Bone marrow (tissue), 2 donors: Measurements from ENCODE around the gene SEMA4A.
"Not testable (repeated sequence)": the region's sequence is repeated elsewhere in the genome, so short reads cannot be mapped to it uniquely, and the experiment has no call there.

ENCODE experiments used
- DNase-seq, 2 donors: peaks; one replicate each; lab custom pipeline; 2025; lab: John Stamatoyannopoulos, UW

The SEMA4A gene

GRCh38 chr1:156153362-156153761 lies at the start of gene SEMA4A:
Gene SEMA4A, plus strand, starts transcription at chr1:156153585. Its CDS starts 994 bp downstream, at chr1:156154579.
- no peak for DNase-seq

GRCh38 chr1:156104065-156104810 lies 49.1 kb upstream of the SEMA4A start:
- DNase-seq: peak; percentile 28 to 39

DNA sequence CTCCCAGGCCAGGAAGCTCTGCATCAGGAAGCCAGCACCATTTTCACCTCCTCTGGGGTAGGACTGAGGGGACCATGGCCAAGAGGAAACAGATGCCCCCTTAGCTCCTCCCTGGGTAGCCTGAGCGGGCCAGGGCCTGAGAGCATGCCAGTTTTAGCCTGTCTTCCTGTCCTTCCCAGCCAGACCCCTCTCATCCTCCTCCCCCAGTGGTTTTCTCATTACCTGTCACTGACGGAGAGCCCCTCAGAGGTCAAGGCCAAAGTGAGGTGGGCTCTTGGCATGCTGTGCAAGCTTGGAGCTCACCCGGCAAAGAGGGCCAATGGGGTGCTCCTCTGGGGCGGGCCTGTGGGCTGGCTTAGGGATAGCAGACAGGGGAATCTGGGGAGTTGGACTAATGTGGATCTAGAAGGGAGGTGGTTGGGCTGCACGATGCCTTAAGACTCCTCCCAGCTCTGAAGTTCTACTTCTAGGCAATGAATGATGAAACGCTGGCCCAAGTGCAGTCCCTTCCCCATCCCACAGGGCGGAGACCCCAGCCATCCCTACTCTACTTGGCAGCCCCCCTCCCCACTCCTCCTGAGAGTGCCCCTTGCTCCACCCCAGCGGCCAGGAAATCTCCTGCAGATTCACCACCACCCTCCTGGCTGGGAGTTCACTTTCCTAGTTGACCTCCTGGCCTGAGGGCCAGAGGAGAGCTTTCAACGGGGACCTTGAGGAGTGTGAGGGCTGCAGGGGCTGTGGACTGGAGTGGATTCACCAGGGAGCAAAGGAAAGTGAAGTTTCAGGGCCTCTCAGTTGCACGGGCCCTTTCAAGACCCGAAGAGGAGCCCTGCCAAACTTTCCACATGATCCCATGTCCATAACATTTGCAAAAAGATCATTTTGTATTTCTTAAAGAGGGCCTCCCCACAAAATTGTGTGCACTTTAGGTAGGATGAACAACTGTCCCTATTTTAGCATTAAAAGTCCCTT lies 48.2 kb upstream of the SEMA4A start:
- DNase-seq: peak in 1 of 2 donors; percentile 34

DNA sequence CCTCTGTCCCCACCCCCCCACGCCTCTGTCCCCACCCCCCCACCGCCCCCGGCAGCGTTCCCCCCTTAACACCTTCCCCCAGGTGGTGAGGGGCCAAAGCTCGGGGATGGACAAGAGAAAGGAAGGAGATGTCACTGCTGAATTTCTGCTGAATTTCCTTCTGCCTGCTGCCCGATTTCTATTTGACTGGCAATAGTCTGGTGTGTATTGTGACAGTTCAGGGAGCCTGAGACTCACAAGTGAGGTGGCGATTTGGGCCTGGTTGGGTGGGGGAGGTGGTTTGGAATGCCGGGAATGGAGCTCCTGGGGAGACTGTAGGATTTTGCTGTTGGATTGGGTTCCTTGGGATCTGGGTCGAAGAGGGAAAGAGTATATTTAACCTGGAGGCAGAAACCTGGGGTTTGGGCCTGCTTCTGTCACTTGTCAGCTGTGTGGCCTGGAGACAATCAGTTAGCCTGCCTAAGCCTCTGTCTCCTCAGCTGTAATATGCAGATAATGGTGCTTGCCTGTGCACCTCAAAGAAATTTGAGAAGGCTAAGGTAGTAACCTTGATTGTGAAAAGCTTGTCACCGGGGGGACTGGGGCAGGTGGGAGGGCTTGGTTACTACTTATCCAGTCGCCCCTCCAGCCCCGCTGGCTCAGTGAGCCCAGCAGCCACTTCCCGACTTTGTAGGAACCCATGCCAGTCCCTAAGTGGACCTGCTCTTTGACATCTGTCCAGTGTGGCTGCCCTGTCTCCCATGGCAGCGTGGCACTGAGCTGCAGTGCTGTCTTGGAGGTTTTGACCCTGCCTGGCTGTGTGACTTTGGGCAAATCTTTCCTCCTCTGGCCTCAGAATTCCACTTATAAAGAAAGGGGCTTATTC lies 46.5 kb upstream of the SEMA4A start:
- DNase-seq: no peak

DNA sequence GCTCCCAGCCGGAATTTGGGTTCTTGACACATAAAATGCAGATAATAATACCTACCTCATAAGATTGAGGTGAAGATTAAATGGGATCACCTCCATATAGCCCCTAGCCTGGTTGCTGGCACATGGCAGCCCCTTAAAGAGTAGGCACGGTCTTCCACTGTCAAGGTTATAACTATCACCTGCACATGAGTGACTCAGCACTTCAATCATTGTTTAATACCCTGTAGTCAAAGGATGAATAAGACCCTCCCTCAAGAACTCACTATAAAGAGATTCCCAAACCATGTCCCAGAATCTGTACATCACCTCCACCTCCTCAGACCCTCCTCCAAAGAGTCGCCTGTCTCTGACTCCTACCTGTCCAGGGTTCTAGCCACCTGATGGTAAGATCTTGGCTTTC lies 45.3 kb upstream of the SEMA4A start:
- no peak for DNase-seq

DNA sequence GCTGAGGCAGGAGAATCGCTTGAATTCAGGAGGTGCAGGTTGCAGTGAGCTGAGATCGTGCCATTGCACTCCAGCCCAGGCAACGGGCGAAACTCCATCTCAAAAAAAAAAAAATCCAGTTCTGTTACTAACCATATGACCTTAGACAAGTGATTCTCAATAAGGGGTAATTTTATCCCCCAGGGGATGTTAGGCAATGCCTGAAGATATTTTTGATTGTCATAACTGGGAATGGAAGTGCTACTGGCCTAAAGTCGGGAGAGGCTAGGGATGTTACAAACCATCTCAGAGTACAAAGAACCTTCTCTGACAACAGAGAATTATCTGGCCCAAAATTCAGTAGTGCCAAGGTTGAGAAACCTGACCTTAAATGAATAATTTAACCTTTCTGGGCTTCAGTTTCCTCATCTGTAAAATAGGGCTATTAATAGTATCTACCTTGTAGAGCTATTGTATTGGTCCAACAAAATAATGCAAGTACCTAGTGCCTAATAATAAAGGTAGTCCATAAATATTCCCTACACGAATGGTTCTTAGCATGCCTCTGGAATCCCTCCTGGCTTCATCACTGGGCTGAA lies 44.6 kb upstream of the SEMA4A start:
- DNase-seq: no peak

DNA sequence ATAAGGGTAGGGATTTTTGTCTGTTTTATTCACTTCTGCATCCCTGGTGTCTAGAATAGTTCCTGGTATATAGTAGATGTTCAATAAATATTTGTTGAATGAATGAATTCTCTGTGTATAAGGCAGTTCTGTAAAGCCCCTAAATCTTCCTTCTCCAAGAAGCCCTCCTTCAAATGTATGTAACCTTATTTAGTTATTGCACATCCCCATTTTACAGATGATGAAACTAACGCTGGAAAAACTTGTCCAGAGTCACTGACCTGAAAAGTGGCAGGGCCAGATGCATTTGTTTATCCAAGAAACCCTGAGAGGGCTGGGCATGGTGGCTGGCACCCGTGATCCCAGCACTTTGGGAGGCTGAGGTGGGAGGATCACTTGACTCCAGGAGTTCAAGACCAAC lies 43.1 kb upstream of the SEMA4A start:
- DNase-seq: no peak

DNA sequence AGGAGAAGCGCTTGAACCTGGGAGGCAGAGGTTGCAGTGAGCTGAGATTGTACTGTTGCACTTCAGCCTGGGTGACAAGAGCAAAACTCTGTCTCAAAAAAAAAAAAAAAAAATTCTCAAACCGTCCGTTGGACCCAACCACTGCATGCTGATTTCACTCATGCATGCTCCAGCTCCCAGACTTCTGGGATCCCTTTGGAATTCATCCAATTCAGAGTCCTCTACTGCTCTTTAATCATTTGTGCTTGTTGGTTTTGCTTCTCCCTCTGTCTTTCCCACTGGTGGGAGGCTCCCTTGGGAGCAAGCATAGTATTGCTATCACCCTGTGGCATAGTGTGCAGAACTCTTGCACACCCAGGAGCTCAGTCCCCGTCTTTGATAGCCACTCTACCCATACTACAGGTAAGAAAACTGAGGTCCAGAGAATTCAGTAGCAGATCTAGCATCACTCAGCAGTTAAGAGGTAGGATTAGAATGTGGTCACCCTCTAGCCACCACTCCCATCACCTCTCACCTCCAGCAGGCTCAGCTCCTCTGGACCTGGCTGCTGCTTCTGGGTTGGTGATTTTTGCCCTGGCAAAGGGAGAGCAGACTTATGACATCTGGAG lies 41.9 kb upstream of the SEMA4A start:
- no peak for DNase-seq

- no peak for DNase-seq
Measured at GRCh38 chr1:156112276-156113137, 40.9 kb upstream of the SEMA4A start.

DNA sequence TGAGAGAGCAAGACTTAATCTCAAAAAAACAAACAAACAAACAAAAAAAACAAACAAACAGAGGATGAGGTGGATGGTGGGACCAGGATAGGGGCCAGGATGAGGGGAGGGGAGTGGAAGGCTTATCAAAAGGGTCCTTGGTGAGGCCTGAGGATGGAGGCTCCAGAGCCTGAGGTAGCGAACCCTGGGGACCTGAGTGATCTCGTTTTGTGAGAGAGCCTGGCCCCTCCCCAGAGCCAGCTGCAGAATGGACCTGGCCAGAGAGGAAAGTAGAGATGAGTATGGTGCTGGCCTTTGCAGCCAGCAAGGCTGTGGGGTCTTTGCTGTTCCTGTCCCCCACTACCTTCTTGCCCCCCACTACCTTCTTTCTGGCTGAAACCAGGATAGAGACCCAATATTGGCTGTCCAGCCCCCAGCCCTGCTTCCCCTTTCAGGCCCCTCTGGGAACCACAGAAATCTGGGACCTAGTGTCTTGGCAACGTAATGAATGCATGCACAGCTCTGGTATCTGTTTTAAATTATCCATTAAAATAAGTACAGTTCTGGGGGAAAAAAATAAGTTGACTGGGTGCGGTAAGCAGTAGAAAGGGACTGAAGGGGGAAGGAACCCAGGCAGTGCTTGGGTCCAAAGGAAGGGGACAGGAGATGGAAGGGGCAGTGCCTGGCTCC lies 40.0 kb upstream of the SEMA4A start:
- DNase-seq: no peak

DNA sequence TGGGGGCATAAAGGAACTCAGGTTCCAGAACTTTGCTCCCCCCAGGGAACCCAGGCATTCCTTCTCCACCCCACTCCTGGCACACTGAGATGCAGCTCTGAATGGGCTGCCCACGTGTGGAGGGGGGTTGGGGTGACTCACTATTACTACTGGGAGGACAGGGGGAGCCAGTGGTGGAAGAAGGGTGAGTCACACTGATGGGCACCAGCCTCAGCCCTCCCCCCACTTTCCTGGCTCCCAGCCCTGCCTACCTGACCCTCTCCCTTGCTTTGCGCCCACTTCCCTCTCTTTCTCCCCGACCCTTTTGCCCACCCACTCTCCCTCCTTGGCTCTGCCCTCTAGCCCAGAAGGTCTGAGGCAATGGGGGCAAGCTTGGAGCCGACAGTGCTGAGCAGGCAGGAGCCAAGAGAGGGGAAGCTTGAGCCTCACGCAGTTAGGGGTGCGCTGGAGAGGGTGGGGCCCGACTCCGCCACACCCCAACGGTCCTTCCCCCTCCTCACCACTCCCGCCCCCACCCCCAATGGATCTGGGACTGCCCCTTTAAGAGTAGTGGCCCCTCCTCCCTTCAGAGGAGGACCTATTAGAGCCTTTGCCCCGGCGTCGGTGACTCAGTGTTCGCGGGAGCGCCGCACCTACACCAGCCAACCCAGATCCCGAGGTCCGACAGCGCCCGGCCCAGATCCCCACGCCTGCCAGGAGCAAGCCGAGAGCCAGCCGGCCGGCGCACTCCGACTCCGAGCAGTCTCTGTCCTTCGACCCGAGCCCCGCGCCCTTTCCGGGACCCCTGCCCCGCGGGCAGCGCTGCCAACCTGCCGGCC lies 39.1 kb upstream of the SEMA4A start, which contains the start of gene LMNA:
LMNA (plus strand) TSS at position 611 of the 818 bp plus-strand sequence. CDS start 208 bp downstream, outside the sequence.
- DNase-seq: peak; percentile 92 to 98

DNA sequence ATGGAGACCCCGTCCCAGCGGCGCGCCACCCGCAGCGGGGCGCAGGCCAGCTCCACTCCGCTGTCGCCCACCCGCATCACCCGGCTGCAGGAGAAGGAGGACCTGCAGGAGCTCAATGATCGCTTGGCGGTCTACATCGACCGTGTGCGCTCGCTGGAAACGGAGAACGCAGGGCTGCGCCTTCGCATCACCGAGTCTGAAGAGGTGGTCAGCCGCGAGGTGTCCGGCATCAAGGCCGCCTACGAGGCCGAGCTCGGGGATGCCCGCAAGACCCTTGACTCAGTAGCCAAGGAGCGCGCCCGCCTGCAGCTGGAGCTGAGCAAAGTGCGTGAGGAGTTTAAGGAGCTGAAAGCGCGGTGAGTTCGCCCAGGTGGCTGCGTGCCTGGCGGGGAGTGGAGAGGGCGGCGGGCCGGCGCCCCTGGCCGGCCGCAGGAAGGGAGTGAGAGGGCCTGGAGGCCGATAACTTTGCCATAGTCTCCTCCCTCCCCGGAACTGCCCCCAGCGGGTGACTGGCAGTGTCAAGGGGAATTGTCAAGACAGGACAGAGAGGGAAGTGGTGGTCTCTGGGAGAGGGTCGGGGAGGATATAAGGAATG lies 38.4 kb upstream of the SEMA4A start:
- peak in 1 of 2 donors; percentile 71 for DNase-seq

DNA sequence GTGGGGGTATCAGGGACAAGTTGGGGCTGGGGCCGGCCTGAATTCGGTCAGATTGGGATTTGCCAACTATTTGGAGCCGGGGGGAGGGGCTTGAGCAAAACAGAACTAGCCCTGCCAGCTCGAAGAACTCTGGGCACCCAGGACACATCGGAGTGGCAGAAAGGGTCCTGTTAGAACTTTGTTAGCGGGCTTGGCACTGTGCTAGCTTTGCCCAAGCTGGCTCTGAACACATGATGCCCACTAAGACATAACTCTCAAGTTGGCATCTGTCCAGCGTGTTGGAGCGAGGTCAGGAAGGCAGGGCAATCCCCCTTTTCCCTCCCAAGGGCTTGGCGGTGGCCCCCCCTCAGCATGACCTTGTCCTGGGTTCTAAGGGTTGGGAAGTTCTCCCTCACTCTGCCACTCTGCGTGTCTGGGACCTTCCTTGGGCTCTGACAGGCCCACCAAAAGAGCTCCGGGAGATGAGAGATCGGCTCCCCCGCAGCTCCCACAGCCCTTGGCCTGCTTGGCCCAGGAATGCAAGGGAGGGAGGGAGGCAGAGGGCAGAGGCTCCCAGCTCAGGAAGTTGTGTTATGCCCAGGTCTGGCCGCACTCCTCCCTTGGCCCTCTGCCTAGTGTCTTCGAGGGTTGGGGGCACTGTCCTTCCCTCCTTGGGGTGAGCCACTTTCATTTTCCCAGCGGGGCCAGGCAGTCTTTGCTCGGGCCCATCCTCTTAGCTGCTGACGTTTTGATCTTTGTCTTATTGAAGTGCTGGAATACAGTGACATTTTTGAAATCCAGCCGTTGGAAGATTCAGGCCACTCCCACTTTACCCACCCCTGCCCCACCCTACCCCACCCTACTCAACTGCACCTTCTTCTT lies 37.6 kb upstream of the SEMA4A start:
- peak in 1 of 2 donors; percentile 71 for DNase-seq

DNA sequence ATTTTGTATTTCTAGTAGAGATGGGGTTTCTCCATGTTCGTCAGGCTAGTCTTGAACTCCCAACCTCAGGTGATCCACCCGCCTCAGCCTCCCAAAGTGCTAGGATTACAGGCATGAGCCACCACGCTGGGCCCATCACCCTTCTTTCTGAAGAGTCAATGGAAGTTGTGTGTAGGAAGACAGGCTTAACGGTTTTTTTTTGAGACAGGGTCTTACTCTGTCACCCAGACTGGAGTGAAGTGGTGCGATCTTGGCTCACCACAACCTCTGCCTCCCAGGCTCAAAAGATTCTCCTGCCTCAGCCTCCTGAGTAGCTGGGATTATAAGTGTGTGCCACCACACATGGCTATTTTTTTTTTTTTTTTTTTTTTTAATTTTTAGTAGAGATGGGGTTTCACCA lies 36.7 kb upstream of the SEMA4A start:
- not testable (repeated sequence) for DNase-seq

GRCh38 chr1:156117414-156118176 lies 35.8 kb upstream of the SEMA4A start:
- DNase-seq: no peak

GRCh38 chr1:156118177-156118868 lies 35.1 kb upstream of the SEMA4A start:
- no peak for DNase-seq
